ENCODE data around the gene FYB1. TPM values are rescaled to one million over a fixed set of nuclear protein-coding genes. Genes with fewer than 3 reads are reported as not detected.

FYB1 gene
- total RNA-seq, 1 experiment from 2014 or later = not detected

DNA sequence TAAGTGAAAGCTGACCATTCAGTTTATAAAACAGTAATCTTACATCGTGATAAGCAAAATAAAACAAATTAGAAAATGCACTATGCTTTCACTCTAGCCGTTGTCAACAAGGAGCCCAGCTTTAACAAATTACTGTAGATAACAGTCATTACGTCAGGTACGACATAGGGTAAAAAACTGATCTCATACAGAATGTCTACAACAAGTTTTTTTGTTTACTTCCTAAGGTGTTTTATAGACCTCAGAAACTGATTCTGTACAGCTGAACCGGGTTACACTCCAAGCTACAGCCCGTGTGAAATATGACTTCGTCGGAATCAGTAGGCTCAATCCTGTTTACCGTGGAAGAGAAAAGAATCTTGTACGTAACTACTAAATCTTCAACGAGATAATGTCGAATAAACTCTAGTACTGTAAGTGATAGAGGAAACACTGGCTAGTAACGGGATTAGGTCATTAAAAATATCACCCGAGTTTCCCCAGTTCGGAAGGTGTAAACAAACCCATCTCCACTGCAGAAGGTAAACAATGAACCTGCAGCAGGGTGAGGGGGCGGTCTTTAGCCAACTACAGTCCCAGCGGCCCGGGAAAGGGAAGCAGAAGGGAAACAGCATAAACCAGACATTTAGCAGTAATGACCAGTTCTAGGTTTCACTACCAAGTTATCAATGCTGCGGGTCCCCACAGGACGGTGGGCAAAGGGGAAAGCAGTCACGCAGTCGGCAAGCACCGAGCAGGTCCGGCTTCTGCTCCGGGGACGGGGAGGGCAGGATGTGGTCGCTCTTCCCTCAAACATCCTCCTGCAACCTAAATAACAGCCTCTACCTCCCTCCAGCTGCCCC lies 146.2 kb downstream of the FYB1 start:
- peak; percentile 53 for DNase-seq
- Histone ChIP-seq H3K4me1 (ENCODE audit: insufficient read depth, low read length) (peaks cover 3% of the 10 kb centered on the region; the same call in 1 of the 2 replicates), H2BK12ac (ENCODE audit: insufficient read length, low read depth, low read length) (no peak overlapping the region), H3K18ac (ENCODE audit: insufficient read length, low read depth, low read length) (peak overlapping the region; percentile 89), H3K79me1 (ENCODE audit: insufficient read depth, low read depth, low read length, poor library complexity, severe bottlenecking) (no peaks in the 10 kb centered on the region), H3K23me2 (ENCODE audit: insufficient read length, low read depth, low read length, poor library complexity, severe bottlenecking) (peaks cover 7% of the 10 kb centered on the region), H3K79me2 (ENCODE audit: insufficient read depth, low read length) (peaks cover 4% of the 10 kb centered on the region; the same call in 1 of the 2 replicates), H3K14ac (ENCODE audit: insufficient read depth, low read length) (peak overlapping the region; percentile 76), H2BK5ac (ENCODE audit: insufficient read length, low read length) (peak overlapping the region; percentile 28), H3K4me2 (ENCODE audit: insufficient read depth, insufficient read length, low read length) (peak overlapping the region; percentile 68), H4K8ac (replicated peaks; ENCODE audit: insufficient read length, low read depth, low read length) (no peak overlapping the region), H3K9ac (ENCODE audit: extremely low read depth, insufficient read length, low read length) (peak overlapping the region; percentile 93), H3K27me3 (ENCODE audit: insufficient read depth, low read length) (no peaks in the 10 kb centered on the region), H3T11ph (ENCODE audit: low read length) (no peak overlapping the region), H3K56ac (ENCODE audit: insufficient read length, low read depth, low read length) (peak overlapping the region; percentile 8), H2BK15ac (ENCODE audit: low read depth, low read length) (no peak overlapping the region), H2BK120ac (ENCODE audit: low read depth, low read length, poor library complexity, severe bottlenecking) (no peak overlapping the region), H2BK20ac (ENCODE audit: low read depth, low read length, poor library complexity, severe bottlenecking) (no peak overlapping the region), H3K4ac (ENCODE audit: low read depth, low read length) (no peak overlapping the region), H4K5ac (ENCODE audit: insufficient read length, low read depth, low read length) (peak overlapping the region; percentile 30), H2AK5ac (ENCODE audit: insufficient read length, low read length) (no peak overlapping the region), H2AFZ (ENCODE audit: low read length) (no peak overlapping the region), H3K9me3 (ENCODE audit: control insufficient read depth, low read depth, low read length) (no peaks in the 10 kb centered on the region), H3K27ac (ENCODE audit: insufficient read length, low read depth, low read length) (peak overlapping the region; percentile 71), H4K91ac (ENCODE audit: insufficient read length, low read depth, low read length) (no peak overlapping the region), H4K20me1 (ENCODE audit: control insufficient read depth, insufficient read depth, insufficient read length) (no peaks in the 10 kb centered on the region), H3K23ac (ENCODE audit: insufficient read length, low read depth, low read length) (no peak overlapping the region)
- no CpG with 5 or more reads among the region's 27 CpGs for WGBS (ENCODE audit: extremely low coverage, insufficient read length, low lambda C conversion rate)
- peaks cover 0 to 3% (median 0%) of the 10 kb centered on the region in 3 experiments; a peak in 3 of 7 replicates for H3K36me3 Mint-ChIP-seq (ENCODE audit: insufficient read depth in 1 of 3, low read depth in 3 of 3)
- no peaks in the 10 kb centered on the region for H3K9me3 Mint-ChIP-seq
- H3K4me3 Mint-ChIP-seq = peak overlapping the region; percentile 93 to 96
- peak overlapping the region; percentile 92 to 98 (median 98) for H3K27ac Mint-ChIP-seq
- TF ChIP-seq, protein P1, sequence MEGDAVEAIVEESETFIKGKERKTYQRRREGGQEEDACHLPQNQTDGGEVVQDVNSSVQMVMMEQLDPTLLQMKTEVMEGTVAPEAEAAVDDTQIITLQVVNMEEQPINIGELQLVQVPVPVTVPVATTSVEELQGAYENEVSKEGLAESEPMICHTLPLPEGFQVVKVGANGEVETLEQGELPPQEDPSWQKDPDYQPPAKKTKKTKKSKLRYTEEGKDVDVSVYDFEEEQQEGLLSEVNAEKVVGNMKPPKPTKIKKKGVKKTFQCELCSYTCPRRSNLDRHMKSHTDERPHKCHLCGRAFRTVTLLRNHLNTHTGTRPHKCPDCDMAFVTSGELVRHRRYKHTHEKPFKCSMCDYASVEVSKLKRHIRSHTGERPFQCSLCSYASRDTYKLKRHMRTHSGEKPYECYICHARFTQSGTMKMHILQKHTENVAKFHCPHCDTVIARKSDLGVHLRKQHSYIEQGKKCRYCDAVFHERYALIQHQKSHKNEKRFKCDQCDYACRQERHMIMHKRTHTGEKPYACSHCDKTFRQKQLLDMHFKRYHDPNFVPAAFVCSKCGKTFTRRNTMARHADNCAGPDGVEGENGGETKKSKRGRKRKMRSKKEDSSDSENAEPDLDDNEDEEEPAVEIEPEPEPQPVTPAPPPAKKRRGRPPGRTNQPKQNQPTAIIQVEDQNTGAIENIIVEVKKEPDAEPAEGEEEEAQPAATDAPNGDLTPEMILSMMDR (conservative IDR thresholded peaks at IDR 0.05) = no peak
- H3K4me1 Mint-ChIP-seq = peaks cover 26 to 31% of the 10 kb centered on the region in 2 experiments
- H3K27me3 Mint-ChIP-seq (ENCODE audit: low read depth) = no peaks in the 10 kb centered on the region

Measured in H9 (cell line).